ENCODE data around the gene STAG2. TPM values are rescaled to one million over a fixed set of nuclear protein-coding genes. Genes with fewer than 3 reads are reported as not detected.

The STAG2 gene
- total RNA-seq, 3 donors from 2014 or later, result 79.2 to 114 (median 83.2) TPM

- intact Hi-C loops (cut with DNase I; ENCODE audit: low total_unique reads), result no loop called here
- Histone ChIP-seq H3K4me3 (peak overlapping the region; percentile 74 to 85 (median 78)), H3K9me3 (no peaks in the 10 kb centered on the region), H3K27ac (peak overlapping the region; percentile 97 to 99), H3K27me3 (no peaks in the 10 kb centered on the region), H3K4me1 (no peaks in the 10 kb centered on the region), H3K36me3 (no peaks in the 10 kb centered on the region)
- TF ChIP-seq POLR2AphosphoS5 (IDR thresholded peaks at IDR 0.05) (no peak), POLR2A (IDR thresholded peaks at IDR 0.05) (no peak)
- TF ChIP-seq, protein P1, sequence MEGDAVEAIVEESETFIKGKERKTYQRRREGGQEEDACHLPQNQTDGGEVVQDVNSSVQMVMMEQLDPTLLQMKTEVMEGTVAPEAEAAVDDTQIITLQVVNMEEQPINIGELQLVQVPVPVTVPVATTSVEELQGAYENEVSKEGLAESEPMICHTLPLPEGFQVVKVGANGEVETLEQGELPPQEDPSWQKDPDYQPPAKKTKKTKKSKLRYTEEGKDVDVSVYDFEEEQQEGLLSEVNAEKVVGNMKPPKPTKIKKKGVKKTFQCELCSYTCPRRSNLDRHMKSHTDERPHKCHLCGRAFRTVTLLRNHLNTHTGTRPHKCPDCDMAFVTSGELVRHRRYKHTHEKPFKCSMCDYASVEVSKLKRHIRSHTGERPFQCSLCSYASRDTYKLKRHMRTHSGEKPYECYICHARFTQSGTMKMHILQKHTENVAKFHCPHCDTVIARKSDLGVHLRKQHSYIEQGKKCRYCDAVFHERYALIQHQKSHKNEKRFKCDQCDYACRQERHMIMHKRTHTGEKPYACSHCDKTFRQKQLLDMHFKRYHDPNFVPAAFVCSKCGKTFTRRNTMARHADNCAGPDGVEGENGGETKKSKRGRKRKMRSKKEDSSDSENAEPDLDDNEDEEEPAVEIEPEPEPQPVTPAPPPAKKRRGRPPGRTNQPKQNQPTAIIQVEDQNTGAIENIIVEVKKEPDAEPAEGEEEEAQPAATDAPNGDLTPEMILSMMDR (IDR thresholded peaks at IDR 0.05), result no peak
- peak; percentile 42 to 60 for DNase-seq (ENCODE audit: low spot score in 2 of 2)
These were observed 2.0 kb upstream of the STAG2 start for GRCh38 chrX:123959281-123960063.

- Histone ChIP-seq H3K27ac (peak overlapping the region; percentile 98 to 99), H3K27me3 (no peaks in the 10 kb centered on the region), H3K4me1 (no peaks in the 10 kb centered on the region), H3K4me3 (peak overlapping the region; percentile 69 to 85 (median 74)), H3K36me3 (no peaks in the 10 kb centered on the region), H3K9me3 (no peaks in the 10 kb centered on the region)
- intact Hi-C loops (cut with DNase I; ENCODE audit: low total_unique reads), result no loop called here
- TF ChIP-seq, protein P1 (IDR thresholded peaks at IDR 0.05), result no peak
- TF ChIP-seq POLR2A (IDR thresholded peaks at IDR 0.05) (no peak), POLR2AphosphoS5 (IDR thresholded peaks at IDR 0.05) (no peak)
- no peak for DNase-seq (ENCODE audit: low spot score in 2 of 2)
These were observed 594 bp upstream of the STAG2 start for GRCh38 chrX:123960956-123961267.

DNA sequence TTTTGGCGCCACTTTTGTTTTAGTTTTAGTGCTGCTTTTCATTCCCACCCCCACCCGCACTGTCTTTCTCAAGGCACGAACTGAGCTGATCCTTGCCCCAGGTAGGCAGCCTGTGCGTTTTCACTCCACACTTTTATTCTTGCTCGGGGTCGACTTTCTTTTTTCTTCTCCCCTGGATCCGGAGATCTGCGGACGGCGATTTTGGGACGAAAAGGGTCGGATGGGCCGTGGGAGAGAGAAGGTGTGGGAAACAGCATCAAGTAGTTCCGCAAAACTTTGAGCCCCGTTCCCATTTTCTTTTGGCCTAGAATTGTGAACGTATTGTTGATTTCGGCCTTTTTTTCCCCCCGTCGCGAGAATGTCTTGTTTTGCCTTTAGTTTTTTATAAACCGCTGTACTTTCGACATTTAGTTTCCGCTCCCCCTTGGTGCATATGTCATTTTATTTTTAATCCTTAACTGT lies 531 bp downstream of the STAG2 start:
- intact Hi-C loops (cut with DNase I; ENCODE audit: low total_unique reads), result no loop called here
- Histone ChIP-seq H3K36me3 (no peaks in the 10 kb centered on the region), H3K27ac (peak overlapping the region; percentile 98 to 99), H3K4me3 (peak overlapping the region; percentile 69 to 85 (median 74)), H3K27me3 (no peaks in the 10 kb centered on the region), H3K4me1 (no peaks in the 10 kb centered on the region), H3K9me3 (no peaks in the 10 kb centered on the region)
- DNase-seq (ENCODE audit: low spot score in 2 of 2), result no peak
- no peak for TF ChIP-seq POLR2AphosphoS5 (IDR thresholded peaks at IDR 0.05)
- no peak for TF ChIP-seq POLR2A (IDR thresholded peaks at IDR 0.05)
- TF ChIP-seq, protein P1 (IDR thresholded peaks at IDR 0.05), result no peak

DNA sequence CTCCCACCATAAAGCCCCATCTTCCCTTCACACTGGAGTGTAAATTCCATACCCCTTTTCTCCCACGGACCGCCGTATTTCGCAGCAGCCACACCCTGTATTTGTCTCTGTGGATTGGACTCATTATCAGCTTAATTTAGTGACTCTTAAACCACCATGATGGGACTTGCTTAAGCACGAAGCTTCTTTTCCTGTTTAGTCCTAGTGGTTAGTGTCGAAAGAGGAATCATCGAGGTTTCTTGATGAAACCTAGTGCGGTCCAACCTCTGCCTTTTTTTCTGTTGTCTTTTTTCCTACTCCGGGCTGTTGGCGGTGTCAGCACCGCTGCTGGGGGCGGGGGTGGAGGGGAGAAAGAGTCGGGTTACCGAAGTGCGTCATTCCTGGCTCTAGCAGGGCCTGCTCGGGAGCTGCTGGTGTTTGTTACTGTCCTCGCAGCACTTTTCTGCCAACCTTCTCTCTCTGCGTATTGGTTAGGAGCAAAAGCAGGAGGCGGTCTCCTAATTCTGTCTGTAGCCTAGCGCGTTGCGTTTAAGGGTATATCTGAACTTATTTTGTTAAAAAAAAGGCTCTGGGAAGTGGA lies 1.4 kb downstream of the STAG2 start:
- H3K4me1 ChIP-seq, result no peaks in the 10 kb centered on the region
- intact Hi-C loops (cut with DNase I; ENCODE audit: low total_unique reads), result no loop called here
- TF ChIP-seq, protein P1 (IDR thresholded peaks at IDR 0.05), result no peak
- TF ChIP-seq POLR2A (IDR thresholded peaks at IDR 0.05) (peak; percentile 47), POLR2AphosphoS5 (IDR thresholded peaks at IDR 0.05) (peak; percentile 59 to 78 (median 77))
- DNase-seq (ENCODE audit: low spot score in 2 of 2), result peak; percentile 86 to 92
- no peaks in the 10 kb centered on the region for H3K27me3 ChIP-seq
- no peaks in the 10 kb centered on the region for H3K36me3 ChIP-seq
- no peaks in the 10 kb centered on the region for H3K9me3 ChIP-seq
- peak overlapping the region; percentile 69 to 85 (median 74) for H3K4me3 ChIP-seq
- H3K27ac ChIP-seq, result peak overlapping the region; percentile 98 to 99

Measured in breast epithelium (tissue), 4 donors.